ENCODE results near the gene OR6C70.
"Not testable (repeated sequence)": the region's sequence is repeated elsewhere in the genome, so short reads cannot be mapped to it uniquely, and the experiment has no call there.

Gene OR6C70

GRCh38 chr12:55470088-55470829 is at the start of gene OR6C70:
OR6C70 (minus strand) TSS chr12:55470138; CDS start chr12:55470138, 0 bp downstream.
- no peak for FAIRE-seq

GRCh38 chr12:55516391-55516790 is 46.5 kb upstream of the OR6C70 start:
- FAIRE-seq: no peak

GRCh38 chr12:55515696-55516095 is 45.8 kb upstream of the OR6C70 start:
- no peak for FAIRE-seq

DNA sequence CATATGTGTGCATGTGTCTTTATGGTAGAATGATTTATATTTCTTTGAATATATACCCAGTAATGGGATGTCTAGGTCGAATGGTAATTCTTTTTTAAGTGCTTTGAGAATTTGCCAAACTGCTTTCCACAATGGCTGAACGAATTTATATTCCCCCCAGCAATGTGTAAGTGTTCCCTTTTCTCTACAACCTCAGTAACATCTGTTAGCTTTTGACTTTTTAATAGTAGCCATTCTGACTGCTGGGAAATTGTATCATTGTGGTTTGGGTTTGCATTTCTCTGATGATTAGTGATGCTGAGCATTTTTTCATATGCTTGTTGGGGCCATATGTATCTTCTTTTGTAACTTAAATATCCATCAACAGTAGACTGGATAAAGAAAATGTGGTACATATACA is 31.7 kb upstream of the OR6C70 start:
- no peak for FAIRE-seq

GRCh38 chr12:55499810-55500252 is 29.9 kb upstream of the OR6C70 start:
- no peak for FAIRE-seq

- FAIRE-seq: no peak
Observed at GRCh38 chr12:55499231-55499630, 29.3 kb upstream of the OR6C70 start.

DNA sequence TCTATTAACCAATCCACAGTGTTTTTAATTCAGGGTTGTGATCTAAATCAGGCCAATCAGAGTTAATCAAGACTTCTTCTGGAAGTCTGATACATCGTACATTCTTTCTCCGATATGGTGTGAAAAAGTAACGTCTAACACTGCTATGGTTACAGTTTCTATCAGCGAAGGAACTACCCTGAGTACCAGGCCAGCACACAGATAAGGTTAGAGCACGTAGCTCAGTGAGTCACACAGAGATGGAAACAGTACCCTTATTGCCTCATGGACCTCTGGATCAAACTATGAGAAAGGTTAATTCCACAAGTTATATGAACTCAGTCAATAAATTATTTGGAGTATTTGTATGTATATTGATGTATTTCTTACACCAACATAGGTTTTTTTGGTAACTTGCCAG is 25.6 kb upstream of the OR6C70 start:
- FAIRE-seq: no peak

GRCh38 chr12:55492078-55492477 is 22.1 kb upstream of the OR6C70 start, which contains the start of gene OR6C68:
OR6C68 (plus strand) TSS chr12:55492378; CDS start chr12:55492378, 0 bp downstream.
- FAIRE-seq: no peak

DNA sequence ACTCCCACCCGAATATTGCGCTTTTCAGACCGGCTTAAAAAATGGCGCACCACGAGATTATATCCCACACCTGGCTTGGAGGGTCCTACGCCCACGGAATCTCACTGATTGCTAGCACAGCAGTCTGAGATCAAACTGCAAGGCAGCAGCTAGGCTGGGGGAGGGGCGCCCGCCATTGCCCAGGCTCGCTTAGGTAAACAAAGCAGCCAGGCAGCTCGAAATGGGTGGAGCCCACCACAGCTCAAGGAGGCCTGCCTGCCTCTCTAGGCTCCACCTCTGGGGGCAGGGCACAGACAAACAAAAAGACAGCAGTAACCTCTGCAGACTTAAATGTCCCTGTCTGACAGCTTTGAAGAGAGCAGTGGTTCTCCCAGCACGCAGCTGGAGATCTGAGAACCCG is 14.3 kb upstream of the OR6C70 start:
- not testable (repeated sequence) for FAIRE-seq

DNA sequence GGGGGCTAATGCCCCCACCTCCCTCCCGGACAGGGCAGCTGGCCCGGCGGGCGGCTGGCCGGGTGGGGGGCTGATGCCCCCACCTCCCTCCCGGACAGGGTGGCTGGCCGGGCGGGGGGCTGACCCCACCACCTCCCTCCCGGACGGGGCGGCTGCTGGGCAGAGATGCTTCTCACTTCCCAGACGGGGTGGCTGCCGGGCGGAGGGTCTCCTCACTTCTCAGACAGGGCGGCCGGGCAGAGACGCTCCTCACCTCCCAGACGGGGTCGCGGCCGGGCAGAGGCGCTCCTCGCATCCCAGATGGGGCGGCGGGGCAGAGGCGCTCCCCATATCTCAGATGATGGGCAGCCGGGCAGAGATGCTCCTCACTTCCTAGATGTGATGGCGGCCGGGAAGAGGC is 9.2 kb upstream of the OR6C70 start:
- not testable (repeated sequence) for FAIRE-seq

- no peak for FAIRE-seq
Observed at GRCh38 chr12:55472264-55472663, 2.3 kb upstream of the OR6C70 start.

GRCh38 chr12:55469291-55469690 is 647 bp downstream of the OR6C70 start:
- FAIRE-seq: no peak

DNA sequence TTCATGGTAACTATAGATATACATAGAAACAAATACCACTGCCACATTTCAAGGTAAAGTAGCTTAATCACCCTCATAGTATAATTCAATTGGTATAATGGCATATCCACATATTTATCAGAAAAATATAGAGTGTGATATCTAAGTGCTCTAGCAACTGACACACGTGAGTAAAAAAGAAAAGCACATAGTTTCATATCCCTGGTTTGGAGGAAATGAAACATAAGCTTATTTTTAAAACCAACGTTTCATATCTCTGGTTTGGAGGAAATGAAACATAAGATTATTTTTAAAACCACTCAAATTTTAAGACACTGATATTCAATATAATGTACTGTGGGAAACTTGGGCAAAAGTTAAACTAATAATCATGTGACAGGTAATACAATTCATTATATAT is 2.1 kb downstream of the OR6C70 start:
- no peak for FAIRE-seq

- FAIRE-seq: not testable (repeated sequence)
Observed at GRCh38 chr12:55464926-55465325, 5.0 kb downstream of the OR6C70 start.

DNA sequence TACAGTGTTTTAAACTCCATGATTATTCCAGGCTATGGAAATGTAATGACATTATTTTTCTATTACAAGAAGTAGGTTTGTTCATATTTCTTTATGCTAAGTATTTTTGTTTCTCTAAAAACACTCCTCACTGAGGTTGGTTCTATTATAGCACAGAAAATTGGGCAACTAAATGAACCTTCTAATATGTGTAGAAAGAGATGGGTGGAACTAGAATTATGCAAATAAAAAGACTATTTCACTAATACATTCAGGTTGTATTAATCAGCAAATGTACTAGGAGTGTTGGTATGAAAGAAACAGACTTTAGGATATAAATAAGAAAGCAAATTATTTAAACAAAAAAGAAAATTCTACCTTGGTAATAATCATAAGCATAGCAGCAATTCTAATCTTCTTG is 21.1 kb downstream of the OR6C70 start:
- FAIRE-seq: no peak

DNA sequence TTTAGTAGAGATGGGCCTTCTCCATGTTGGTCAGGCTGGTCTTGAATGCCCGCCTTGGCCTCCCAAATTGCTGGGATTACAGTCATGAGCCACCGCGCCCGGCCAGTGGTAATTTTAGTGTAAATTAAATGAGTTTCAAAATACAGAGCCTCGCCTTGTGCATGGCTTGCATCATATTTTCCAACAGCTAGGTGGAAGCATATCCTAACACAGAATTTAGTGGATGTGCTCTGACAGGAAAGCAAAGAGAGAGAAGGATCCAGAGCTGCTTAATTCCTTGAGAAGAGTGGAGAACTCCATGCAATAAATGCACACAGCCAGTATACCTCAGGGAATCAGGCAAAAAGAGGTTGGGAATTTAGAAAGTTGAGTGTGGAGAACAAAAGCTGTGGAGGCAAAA is 23.6 kb downstream of the OR6C70 start:
- FAIRE-seq: no peak

DNA sequence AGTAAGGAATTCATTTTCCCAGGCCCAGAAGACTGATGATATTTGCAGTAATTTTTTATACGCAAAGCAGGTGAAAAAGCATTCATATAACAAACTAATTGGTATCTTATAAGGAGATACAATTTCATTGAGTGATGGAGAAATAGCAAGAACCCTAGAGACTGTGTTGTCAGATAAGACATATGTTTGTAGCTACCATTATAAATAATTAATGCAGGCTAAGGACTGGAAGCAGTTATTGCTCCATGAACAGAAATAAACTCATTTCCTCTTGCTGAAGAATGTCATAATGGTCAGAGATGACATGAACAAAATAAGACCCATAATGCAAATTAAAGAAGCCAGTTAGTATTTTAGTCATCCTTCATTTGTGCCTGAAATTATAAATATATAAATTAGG is 24.6 kb downstream of the OR6C70 start:
- no peak for FAIRE-seq

DNA sequence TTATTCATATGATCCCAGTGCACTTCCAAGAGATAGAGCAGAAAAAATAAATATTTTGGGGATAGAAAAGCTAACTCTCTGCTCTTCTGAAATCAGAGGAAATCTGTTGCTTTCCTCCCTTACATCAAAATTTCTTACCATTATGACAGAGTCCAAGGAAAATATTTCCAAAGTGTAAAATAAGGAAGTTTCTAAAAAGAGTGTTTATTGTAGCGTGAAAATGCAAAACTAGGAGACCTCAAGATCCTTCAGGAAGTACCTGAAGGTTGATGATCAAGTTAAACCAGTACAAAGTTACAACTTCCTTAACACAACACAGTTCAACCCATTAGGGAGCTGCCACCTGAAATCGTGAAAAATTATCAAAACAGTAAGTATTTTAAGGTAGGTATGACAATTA is 26.2 kb downstream of the OR6C70 start, which contains the start of gene OR6C2:
OR6C2 (plus strand) TSS at position 301 of the 400 bp plus-strand sequence. CDS start 8,138 bp downstream, outside the sequence.
- FAIRE-seq: no peak

GRCh38 chr12:55441233-55441632 is 28.7 kb downstream of the OR6C70 start:
- not testable (repeated sequence) for FAIRE-seq

- FAIRE-seq: no peak
Observed at GRCh38 chr12:55428331-55429243, 41.4 kb downstream of the OR6C70 start.

DNA sequence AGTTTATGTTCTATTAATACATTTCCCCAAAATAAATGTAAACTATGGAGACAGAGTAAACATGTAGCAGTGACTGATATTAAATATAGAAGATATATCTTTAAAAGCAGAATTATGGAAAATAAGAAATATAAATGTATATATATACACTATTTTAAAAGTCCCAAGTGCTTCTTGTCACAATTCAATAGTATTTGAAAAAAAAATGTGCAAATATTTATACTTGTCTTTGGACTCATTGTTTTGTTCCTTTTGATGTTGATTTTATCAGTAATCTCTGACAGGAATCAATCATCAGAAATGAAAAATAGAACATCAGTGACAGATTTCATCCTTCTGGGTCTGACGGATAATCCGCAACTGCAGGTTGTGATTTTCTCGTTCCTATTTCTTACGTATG is 44.0 kb downstream of the OR6C70 start, which contains the start of gene OR6C76:
OR6C76 (plus strand) TSS at position 301 of the 400 bp plus-strand sequence; CDS start at position 301, 0 bp downstream.
- FAIRE-seq: no peak

DNA sequence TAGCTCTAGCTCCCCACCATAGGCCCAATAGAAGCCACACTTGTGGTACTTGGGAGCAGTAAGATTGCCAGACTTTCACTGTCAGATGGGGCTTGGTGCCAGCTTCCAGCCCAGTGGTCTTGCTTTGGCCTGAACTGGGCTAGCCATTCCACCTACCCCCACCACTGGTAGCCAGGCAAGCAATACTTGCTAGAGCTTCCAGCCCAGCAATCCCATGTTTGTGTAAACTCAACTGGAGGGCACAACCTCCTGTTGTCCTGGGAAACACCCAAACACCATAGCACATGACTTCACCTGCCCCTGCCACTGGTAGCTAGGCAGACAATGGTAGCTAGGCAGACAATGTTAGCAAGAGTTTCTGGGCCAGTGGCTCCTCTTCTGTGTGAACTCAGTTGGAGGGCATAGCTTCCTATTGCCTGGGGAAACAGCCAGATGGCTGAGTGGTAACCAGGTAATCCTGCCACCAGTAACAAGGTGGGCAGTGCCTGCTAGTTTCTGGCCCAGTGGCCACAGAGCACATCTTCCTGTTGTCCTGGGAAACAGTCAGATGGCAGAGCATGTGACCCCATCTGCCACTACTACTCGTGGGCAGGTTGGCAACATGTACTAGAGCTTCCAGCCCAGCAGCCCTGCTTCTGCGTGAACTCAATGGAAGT is 49.5 kb downstream of the OR6C70 start:
- no peak for FAIRE-seq
